B cell (primary cell): ENCODE measurements around the gene KCNJ6. TPM values are rescaled to one million over a fixed set of nuclear protein-coding genes. Genes with fewer than 3 reads are reported as not detected.

Experiments used
- ATAC-seq: fragments of 200-7000 bp; cut with Tn5 transposase; one replicate; pipeline ENCODE4 v1.10.0; 2021; ENCODE audit warnings: low read depth, mild to moderate bottlenecking, moderate number of reproducible peaks, moderate library complexity
- CTCF ChIA-PET: fragments of 350-600 bp; sonication (Branson Sonifier 250); formaldehyde crosslinking; loops from one replicate; lab custom pipeline; 2021; ENCODE audit warnings: antibody characterized with exemption, inconsistent platforms; lab: Charles Lee
- POLR2A ChIA-PET: fragments of 350-600 bp; sonication (Branson Sonifier 250); formaldehyde crosslinking; loops from one replicate; lab custom pipeline; 2021; ENCODE audit warnings: antibody characterized with exemption; lab: Charles Lee
- DNase-seq: peaks from one replicate; pipeline ENCODE4 v3.0.0; 2013
- H2AFZ ChIP-seq: 2 replicates; pipeline ENCODE4 v1.6.1; 2012; ENCODE audit warnings: mild to moderate bottlenecking, low read depth, low read length; ENCODE audit not compliant: insufficient read depth, poor library complexity, severe bottlenecking
- H3K27ac ChIP-seq, 2 donors: 1 replicate in 1 of 2; 2 replicates in 1 of 2; pipeline ENCODE4 v1.5.1; 2012 to 2013; ENCODE audit warnings: low read length in 2 of 2, mild to moderate bottlenecking in 2 of 2, moderate library complexity in 1 of 2
- H3K27me3 ChIP-seq, 4 experiments: fragments of 200-600 bp in 1 of 4; sonication (generic) in 1 of 4; replicated peaks in 1 of 4; 1 replicate in 2 of 4; 2 replicates in 2 of 4; pipeline versions ENCODE4 v1.6.1 to v1.7.0; 2013 to 2016; ENCODE audit warnings: low read length in 3 of 4, mild to moderate bottlenecking in 2 of 4, mixed read lengths in 1 of 4, moderate library complexity in 1 of 4; ENCODE audit not compliant: insufficient read depth in 4 of 4, control insufficient read depth in 3 of 4; ENCODE audit errors: control extremely low read depth in 1 of 4
- H3K36me3 ChIP-seq, 2 experiments: replicated peaks in 1 of 2; 1 replicate in 1 of 2; 2 replicates in 1 of 2; pipeline versions ENCODE4 v1.6.1 to v1.7.1; 2013; ENCODE audit warnings: low read length in 1 of 2; ENCODE audit not compliant: insufficient read depth in 2 of 2, control insufficient read depth in 1 of 2; ENCODE audit errors: control extremely low read depth in 1 of 2, extremely low read depth in 1 of 2
- H3K4me1 ChIP-seq, 2 donors: fragments of 200-600 bp in 1 of 2; sonication (generic) in 1 of 2; 1 replicate in 1 of 2; 2 replicates in 1 of 2; pipeline versions ENCODE4 v1.5.1 to v1.6.1; 2013 to 2017; ENCODE audit warnings: low read length in 2 of 2; ENCODE audit not compliant: control insufficient read depth in 2 of 2, insufficient read depth in 2 of 2
- H3K4me2 ChIP-seq: replicated peaks from 2 replicates; pipeline ENCODE3; 2012; ENCODE audit warnings: mild to moderate bottlenecking, low read depth, low read length; ENCODE audit not compliant: poor library complexity, severe bottlenecking
- H3K4me3 ChIP-seq, 5 experiments: fragments of 200-600 bp in 1 of 5; sonication (generic) in 1 of 5; 1 replicate in 3 of 5; 2 replicates in 2 of 5; pipeline versions ENCODE4 v1.5.1 to v1.7.0; 2011 to 2016; ENCODE audit warnings: low read length in 4 of 5, mild to moderate bottlenecking in 4 of 5, low read depth in 2 of 5, control low read depth in 1 of 5, moderate library complexity in 1 of 5; ENCODE audit not compliant: insufficient read depth in 1 of 5; ENCODE audit errors: control extremely low read depth in 1 of 5, extremely low read depth in 1 of 5
- H3K79me2 ChIP-seq: fragments of 200-600 bp; sonication (generic); one replicate; pipeline ENCODE4 v1.6.0; 2016; ENCODE audit warnings: low read length; ENCODE audit not compliant: control insufficient read depth, insufficient read depth
- H3K9ac ChIP-seq: fragments of 200-600 bp; sonication (generic); 2 replicates; pipeline ENCODE4 v1.6.1; 2017; ENCODE audit warnings: mild to moderate bottlenecking, low read length, moderate library complexity
- H3K9me3 ChIP-seq, 3 donors: one replicate each; pipeline versions ENCODE4 v1.6.1 to v1.7.1; 2013; ENCODE audit warnings: low read length in 2 of 3; ENCODE audit not compliant: control insufficient read depth in 2 of 3, insufficient read depth in 1 of 3; ENCODE audit errors: control extremely low read depth in 1 of 3
- H4K20me1 ChIP-seq: 2 replicates; pipeline ENCODE4 v1.6.0; 2012; ENCODE audit warnings: mild to moderate bottlenecking, low read length; ENCODE audit not compliant: insufficient read depth, control insufficient read depth, poor library complexity, severe bottlenecking
- H3K27ac Mint-ChIP-seq: one replicate; pipeline ENCODE4 v1.8.0; 2021; ENCODE audit warnings: mixed read lengths
- H3K27me3 Mint-ChIP-seq: one replicate; pipeline ENCODE4 v1.8.0; 2021; ENCODE audit warnings: mixed read lengths
- H3K4me1 Mint-ChIP-seq: one replicate; pipeline ENCODE4 v1.8.0; 2021; ENCODE audit warnings: mixed read lengths
- H3K4me3 Mint-ChIP-seq: one replicate; pipeline ENCODE4 v1.8.0; 2021; ENCODE audit warnings: mixed read lengths
- H3K9me3 Mint-ChIP-seq: one replicate; pipeline ENCODE4 v1.8.0; 2022; ENCODE audit warnings: mixed read lengths; ENCODE audit not compliant: insufficient read depth
- CTCF ChIP-seq: fragments of 200-600 bp; IDR thresholded peaks from one replicate; pipeline ENCODE4 v1.8.0; 2022; ENCODE audit warnings: antibody characterized with exemption, mild to moderate bottlenecking
- EZH2 ChIP-seq: IDR thresholded peaks from 2 replicates; pipeline ENCODE4 v1.6.1; 2012; ENCODE audit warnings: borderline replicate concordance, low read depth, mild to moderate bottlenecking, moderate library complexity, low read length; ENCODE audit not compliant: insufficient read depth, poor library complexity, severe bottlenecking
- WGBS: methylation state at CpG from one replicate; pipeline ENCODE4 v1.1.5; 2013; ENCODE audit warnings: missing lambda C conversion rate; ENCODE audit not compliant: insufficient coverage; 5-methylcytosine and 5-hydroxymethylcytosine counted together
- intact Hi-C: fragments of 100-400 bp; cut with micrococcal nuclease; formaldehyde crosslinking; loops from one replicate; pipeline ENCODE4 v1.10.0; 2022
- polyA plus RNA-seq: library from polyadenylated mRNA; depleted of rRNA; stranded (reverse); fragments of >200 nt; gene quantifications from 2 replicates; pipeline ENCODE4 v1.2.3, GENCODE V29; 2012
- total RNA-seq, 2 donors: library from RNA; stranded (reverse); fragments of 120-200 nt in 1 of 2; gene quantifications; 1 replicate in 1 of 2; 2 replicates in 1 of 2; pipeline versions ENCODE4 v1.2.3 to v1.2.4, GENCODE V29; 2013 to 2022

The KCNJ6 gene
- total and polyA plus RNA-seq, 2 donors (not counting 1 experiment from before 2014, with no cell fraction given): not detected

GRCh38 chr21:37627561-37627960 lies 288.7 kb downstream of the KCNJ6 start:
- Histone ChIP-seq H3K9ac (no peak overlapping the region), H2AFZ (no peak overlapping the region), H3K4me1 (no peaks in the 10 kb centered on the region), H3K4me2 (no peak overlapping the region), H4K20me1 (no peaks in the 10 kb centered on the region), H3K36me3 (no peaks in the 10 kb centered on the region), H3K27me3 (peaks cover 0 to 7% (median 6%) of the 10 kb centered on the region in 4 experiments), H3K79me2 (no peaks in the 10 kb centered on the region), H3K9me3 (peaks cover 0 to 1% (median 0%) of the 10 kb centered on the region in 3 donors), H3K27ac (no peak overlapping the region), H3K4me3 (no peak overlapping the region)
- Mint-ChIP-seq H3K4me3 (no peak overlapping the region), H3K27ac (no peak overlapping the region), H3K27me3 (peaks cover 35% of the 10 kb centered on the region), H3K4me1 (no peaks in the 10 kb centered on the region), H3K9me3 (no peaks in the 10 kb centered on the region)
- CTCF ChIA-PET: interaction anchor here (1.2 kb wide), 1 partner anchor 14 kb away, joined by 3 read pairs; no protein-coding TSS in a partner anchor
- no peak for TF ChIP-seq EZH2
- TF ChIP-seq CTCF: no peak
- ATAC-seq (no peak), DNase-seq (no peak)
- POLR2A ChIA-PET: no interaction called here
- intact Hi-C loops: no loop called here
- WGBS: 80% methylated on average over 1 of the region's 2 CpGs

- peaks cover 0 to 1% (median 0%) of the 10 kb centered on the region in 3 donors for H3K9me3 ChIP-seq
- Mint-ChIP-seq H3K27me3 (peaks cover 34% of the 10 kb centered on the region), H3K4me3 (no peak overlapping the region), H3K27ac (no peak overlapping the region), H3K4me1 (no peaks in the 10 kb centered on the region), H3K9me3 (no peaks in the 10 kb centered on the region)
- intact Hi-C loops: no loop called here
- no peaks in the 10 kb centered on the region for H3K79me2 ChIP-seq
- no peak overlapping the region for H3K27ac ChIP-seq
- no peaks in the 10 kb centered on the region for H3K4me1 ChIP-seq
- 80% methylated on average over 1 of the region's 4 CpGs for WGBS
- no peak overlapping the region for H3K4me3 ChIP-seq
- TF ChIP-seq EZH2 (no peak), CTCF (no peak)
- H3K36me3 ChIP-seq: no peaks in the 10 kb centered on the region
- ATAC-seq (no peak), DNase-seq (no peak)
- ChIA-PET POLR2A (no interaction called here), CTCF (interaction anchor here (1.2 kb wide), 1 partner anchor 14 kb away, joined by 3 read pairs; no protein-coding TSS in a partner anchor)
- peaks cover 0 to 7% (median 6%) of the 10 kb centered on the region in 4 experiments for H3K27me3 ChIP-seq
- H4K20me1 ChIP-seq: no peaks in the 10 kb centered on the region
- no peak overlapping the region for H2AFZ ChIP-seq
- H3K9ac ChIP-seq: no peak overlapping the region
- H3K4me2 ChIP-seq: no peak overlapping the region
These were observed 289.2 kb downstream of the KCNJ6 start for GRCh38 chr21:37627074-37627473.
